KMS-11 (cell line): Measurements from ENCODE around the gene MINK1.

Source experiments
- H2AFZ ChIP-seq: fragments of 200-600 bp; sonication (generic); 2 replicates; pipeline ENCODE4 v1.6.1; 2016; ENCODE audit warnings: antibody characterized with exemption, mixed run types, low read depth
- H3K27ac ChIP-seq: fragments of 200-600 bp; sonication (generic); 2 replicates; pipeline ENCODE4 v1.6.1; 2016; ENCODE audit warnings: mild to moderate bottlenecking, mixed run types
- H3K27me3 ChIP-seq: fragments of 200-600 bp; sonication (generic); 2 replicates; pipeline ENCODE4 v1.6.1; 2017; ENCODE audit warnings: mild to moderate bottlenecking, low read depth, mixed run types, moderate library complexity; ENCODE audit not compliant: insufficient read depth
- H3K36me3 ChIP-seq: fragments of 200-600 bp; sonication (generic); 2 replicates; pipeline ENCODE4 v1.6.1; 2017; ENCODE audit warnings: mild to moderate bottlenecking, mixed run types; ENCODE audit not compliant: insufficient read depth
- H3K4me1 ChIP-seq: fragments of 200-600 bp; sonication (generic); 2 replicates; pipeline ENCODE4 v1.6.1; 2016; ENCODE audit warnings: mild to moderate bottlenecking, low read depth, mixed run types; ENCODE audit not compliant: poor library complexity, severe bottlenecking
- H3K4me2 ChIP-seq: fragments of 200-600 bp; sonication (generic); 2 replicates; pipeline ENCODE4 v1.7.0; 2016; ENCODE audit warnings: mild to moderate bottlenecking, mixed run types
- H3K4me3 ChIP-seq: fragments of 200-600 bp; sonication (generic); IDR thresholded peaks from 2 replicates; pipeline ENCODE4 v1.6.1; 2017; ENCODE audit warnings: low read depth, low read length, mixed read lengths; ENCODE audit not compliant: insufficient read depth
- H3K79me2 ChIP-seq: fragments of 200-600 bp; sonication (generic); 2 replicates; pipeline ENCODE4 v1.6.1; 2016; ENCODE audit warnings: low read depth, mixed run types; ENCODE audit not compliant: insufficient read depth
- H3K9ac ChIP-seq: fragments of 200-600 bp; sonication (generic); 2 replicates; pipeline ENCODE4 v1.6.1; 2016; ENCODE audit warnings: mild to moderate bottlenecking, mixed run types
- H4K20me1 ChIP-seq: fragments of 200-600 bp; sonication (generic); 2 replicates; pipeline ENCODE4 v1.6.1; 2016; ENCODE audit warnings: mild to moderate bottlenecking, mixed run types; ENCODE audit not compliant: insufficient read depth
- CTCF ChIP-seq: fragments of 200-600 bp; sonication (generic); conservative IDR thresholded peaks from 2 replicates; pipeline ENCODE4 v1.6.1; 2017; ENCODE audit warnings: low read depth, mild to moderate bottlenecking, antibody characterized with exemption, low read length, moderate library complexity, mixed read lengths

The MINK1 gene

DNA sequence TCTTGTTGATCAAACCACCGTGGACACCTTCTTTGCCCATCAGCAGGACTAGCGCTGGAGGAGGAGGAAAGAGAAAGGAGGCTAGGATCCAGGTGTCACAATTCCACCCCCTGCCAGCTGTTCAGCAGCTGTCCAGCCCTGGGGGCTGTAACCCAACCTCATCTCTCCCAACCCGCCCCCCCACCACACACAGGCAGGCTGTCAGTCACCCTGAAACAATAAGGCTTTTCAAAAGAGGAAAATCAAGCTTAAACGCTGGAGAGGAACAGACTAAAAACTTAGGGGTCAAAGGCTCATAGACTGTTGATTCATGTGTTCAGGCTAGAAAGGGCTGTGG, 112.8 kb downstream of the MINK1 start:
- no peak overlapping the region for H3K4me2 ChIP-seq
- H3K9ac ChIP-seq, result no peak overlapping the region
- H3K4me1 ChIP-seq, result no peaks in the 10 kb centered on the region
- no peaks in the 10 kb centered on the region for H3K36me3 ChIP-seq
- no peak overlapping the region for H2AFZ ChIP-seq
- H3K27ac ChIP-seq, result no peak overlapping the region
- H3K4me3 ChIP-seq, result no peak overlapping the region
- no peaks in the 10 kb centered on the region for H3K27me3 ChIP-seq
- peaks cover 8% of the 10 kb centered on the region; the same call in 1 of the 2 replicates for H3K79me2 ChIP-seq
- no peak for TF ChIP-seq CTCF
- H4K20me1 ChIP-seq, result no peaks in the 10 kb centered on the region

- Histone ChIP-seq H2AFZ (no peak overlapping the region), H4K20me1 (no peaks in the 10 kb centered on the region), H3K4me1 (no peaks in the 10 kb centered on the region), H3K36me3 (no peaks in the 10 kb centered on the region), H3K4me3 (no peak overlapping the region), H3K79me2 (peaks cover 8% of the 10 kb centered on the region; the same call in 1 of the 2 replicates), H3K27me3 (no peaks in the 10 kb centered on the region), H3K27ac (no peak overlapping the region), H3K9ac (no peak overlapping the region; the same call in 1 of the 2 replicates), H3K4me2 (no peak overlapping the region)
- no peak for TF ChIP-seq CTCF
Observed at GRCh38 chr17:4946312-4946976, 113.3 kb downstream of the MINK1 start.

- no peaks in the 10 kb centered on the region for H3K36me3 ChIP-seq
Observed at GRCh38 chr17:4947010-4947410, 113.9 kb downstream of the MINK1 start.

More at GRCh38 chr17:4947010-4947410, 113.9 kb downstream of the MINK1 start:
- H2AFZ ChIP-seq, result no peak overlapping the region
- no peak overlapping the region for H3K27ac ChIP-seq
- no peak for TF ChIP-seq CTCF
- no peak overlapping the region for H3K4me3 ChIP-seq
- H4K20me1 ChIP-seq, result no peaks in the 10 kb centered on the region
- no peak overlapping the region; the same call in 1 of the 2 replicates for H3K9ac ChIP-seq
- H3K27me3 ChIP-seq, result no peaks in the 10 kb centered on the region
- H3K4me2 ChIP-seq, result no peak overlapping the region
- H3K79me2 ChIP-seq, result peaks cover 8% of the 10 kb centered on the region; the same call in 1 of the 2 replicates
- H3K4me1 ChIP-seq, result no peaks in the 10 kb centered on the region
